GM19452 (cell line): Measurements from ENCODE around the gene CC2D1A.
"Not testable (repeated sequence)": the region's sequence is repeated elsewhere in the genome, so short reads cannot be mapped to it uniquely, and the experiment has no call there.

Source experiments
- ATAC-seq: cut with Tn5 transposase; IDR thresholded peaks from one replicate; pipeline ENCODE4 v1.9.1; 2021; ENCODE audit not compliant: unreplicated experiment

CC2D1A gene

GRCh38 chr19:13960863-13961784, 55.1 kb downstream of the CC2D1A start:
- ATAC-seq: no peak

- ATAC-seq: no peak
These were observed 56.1 kb downstream of the CC2D1A start for GRCh38 chr19:13961826-13962698.

- ATAC-seq: no peak
These were observed 57.0 kb downstream of the CC2D1A start for GRCh38 chr19:13962699-13963602.

DNA sequence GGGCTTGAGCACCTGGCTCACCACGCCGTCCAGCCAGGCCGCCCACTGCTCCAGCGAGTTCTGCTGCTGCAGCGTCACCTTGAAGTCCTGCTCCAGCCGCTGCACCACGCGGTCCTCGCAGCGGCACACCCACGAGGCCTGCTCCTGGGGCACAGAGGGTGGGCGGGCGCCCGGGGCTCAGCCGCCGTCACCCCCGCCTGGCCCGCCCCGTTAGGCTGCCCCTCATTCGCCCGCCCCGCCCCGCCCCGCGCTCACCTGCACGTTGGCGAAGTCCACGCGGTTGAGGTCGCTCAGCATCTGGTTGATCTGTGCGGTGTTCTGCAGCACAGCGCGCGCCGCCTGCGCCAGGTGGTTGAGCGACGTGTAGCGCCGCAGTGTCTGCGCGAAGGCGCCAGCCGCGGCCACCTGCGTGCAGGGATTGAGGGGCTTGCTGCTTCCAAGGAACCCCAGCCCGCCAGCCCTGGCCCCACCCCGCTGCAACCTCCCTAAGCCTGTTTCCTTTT, 57.7 kb downstream of the CC2D1A start:
- no peak for ATAC-seq

DNA sequence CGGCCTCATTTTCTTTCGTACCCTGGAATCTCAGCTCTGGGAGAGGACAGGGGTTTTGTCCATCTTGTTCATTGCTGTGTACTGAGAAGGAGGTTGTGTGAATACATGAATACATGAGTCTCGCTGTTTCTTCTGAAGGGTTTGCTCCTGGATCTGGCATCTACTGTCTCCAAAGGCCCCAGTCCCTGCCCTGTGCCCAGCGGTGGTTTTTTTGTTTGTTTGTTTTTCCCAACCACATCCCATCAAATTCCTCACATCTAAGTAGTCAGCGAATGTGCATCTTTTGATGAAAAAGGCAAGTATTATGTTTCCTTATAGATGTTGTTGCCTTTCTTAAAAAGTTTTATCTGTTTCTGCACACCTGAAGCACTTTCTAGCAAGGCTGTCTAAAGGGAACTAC, 58.8 kb downstream of the CC2D1A start:
- no peak for ATAC-seq

GRCh38 chr19:13965377-13965896, 59.4 kb downstream of the CC2D1A start:
- no peak for ATAC-seq

GRCh38 chr19:13965926-13966683, 60.1 kb downstream of the CC2D1A start:
- ATAC-seq: no peak

DNA sequence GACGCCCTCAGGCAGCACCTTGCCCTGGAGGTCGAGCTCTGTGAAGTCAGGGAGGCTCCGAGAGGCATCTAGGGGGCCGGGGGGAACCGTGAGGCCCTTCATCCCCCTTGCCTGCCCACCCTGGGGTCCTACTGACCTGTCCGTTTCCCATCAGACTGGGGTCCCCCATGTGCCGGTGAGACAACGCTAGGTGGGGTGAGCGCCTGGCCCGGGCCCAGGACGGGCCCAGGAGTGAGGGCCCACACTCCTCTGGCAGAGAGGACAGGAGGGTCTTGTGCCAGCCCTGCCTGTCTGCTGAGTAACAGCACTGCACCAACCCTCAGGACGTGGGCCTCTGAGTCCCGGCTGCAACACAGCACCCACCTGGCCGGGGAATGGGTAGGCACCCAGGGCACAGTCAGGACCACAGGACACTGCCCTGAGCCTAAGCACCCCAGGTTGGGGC, 60.7 kb downstream of the CC2D1A start:
- ATAC-seq: no peak

- ATAC-seq: not testable (repeated sequence)
These were observed 61.2 kb downstream of the CC2D1A start for GRCh38 chr19:13967206-13967605.

DNA sequence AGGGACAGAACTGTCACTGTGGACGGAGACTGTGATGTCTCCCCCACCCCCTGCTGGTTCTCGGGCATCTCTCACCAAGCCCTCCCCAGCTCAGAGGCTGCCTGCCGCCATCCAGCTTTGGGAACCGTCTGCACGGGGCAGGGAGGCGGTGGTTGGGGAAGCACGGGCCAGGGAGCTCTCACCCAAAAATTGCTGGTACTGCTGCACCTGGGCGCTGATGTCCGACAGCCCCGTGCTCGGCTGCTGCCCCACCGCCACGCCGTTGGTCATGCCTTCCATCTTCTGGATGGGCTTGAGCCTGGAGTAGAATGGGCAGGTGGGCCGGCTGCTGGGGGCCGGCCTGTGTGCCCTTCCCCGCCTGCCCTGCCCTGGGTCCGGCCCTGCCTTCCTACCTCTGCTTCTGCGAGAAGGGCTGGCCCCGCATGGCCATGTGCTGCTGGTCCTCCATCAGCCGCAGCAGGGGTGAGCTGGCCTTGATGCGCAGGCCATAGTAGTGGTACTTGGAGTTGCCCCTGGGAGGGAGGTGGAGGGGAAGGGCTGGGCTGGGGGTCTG, 62.5 kb downstream of the CC2D1A start:
- no peak for ATAC-seq

- no peak for ATAC-seq
These were observed 63.0 kb downstream of the CC2D1A start for GRCh38 chr19:13968999-13969398.

- no peak for ATAC-seq
These were observed 63.9 kb downstream of the CC2D1A start for GRCh38 chr19:13969897-13970296.

- not testable (repeated sequence) for ATAC-seq
These were observed 65.9 kb downstream of the CC2D1A start for GRCh38 chr19:13971868-13972267.

DNA sequence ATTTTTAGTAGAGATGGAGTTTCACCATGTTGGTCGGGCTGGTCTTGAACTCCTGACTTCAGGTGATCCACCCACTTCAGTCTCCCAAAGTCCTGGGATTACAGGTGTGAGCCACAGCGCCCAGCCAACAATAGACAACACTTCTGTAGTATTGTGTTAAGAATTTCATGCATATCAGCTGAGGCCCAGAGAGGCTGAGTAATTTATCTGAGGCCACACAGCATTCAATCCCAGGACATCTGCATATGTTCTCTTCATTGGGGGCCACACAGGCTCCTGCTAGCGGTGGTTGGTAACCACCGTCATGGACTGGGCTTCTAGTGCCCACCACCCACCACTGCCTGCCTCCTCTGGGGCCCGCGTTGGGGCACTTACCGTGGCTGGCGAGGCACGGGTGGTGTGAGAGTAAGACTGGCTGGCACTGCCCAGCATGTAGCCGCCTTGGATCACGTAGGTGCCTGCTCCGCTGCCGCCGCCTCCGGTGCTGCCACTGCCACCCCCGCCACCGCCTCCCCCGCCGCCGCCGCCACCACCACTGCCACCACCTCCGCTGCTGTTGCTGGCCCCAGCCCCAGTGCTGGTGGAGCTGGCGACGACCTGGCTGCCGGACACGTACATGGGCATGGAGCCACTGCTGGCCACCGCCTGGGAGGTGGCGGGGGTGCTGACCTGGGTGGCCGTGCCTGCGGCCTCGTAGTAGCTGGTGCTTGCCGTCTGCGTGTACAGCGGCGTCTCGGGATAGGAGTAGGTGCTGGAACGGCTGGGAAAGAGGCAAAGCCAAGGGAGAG, 66.6 kb downstream of the CC2D1A start:
- no peak for ATAC-seq

GRCh38 chr19:13973479-13973878, 67.5 kb downstream of the CC2D1A start:
- ATAC-seq: not testable (repeated sequence)

DNA sequence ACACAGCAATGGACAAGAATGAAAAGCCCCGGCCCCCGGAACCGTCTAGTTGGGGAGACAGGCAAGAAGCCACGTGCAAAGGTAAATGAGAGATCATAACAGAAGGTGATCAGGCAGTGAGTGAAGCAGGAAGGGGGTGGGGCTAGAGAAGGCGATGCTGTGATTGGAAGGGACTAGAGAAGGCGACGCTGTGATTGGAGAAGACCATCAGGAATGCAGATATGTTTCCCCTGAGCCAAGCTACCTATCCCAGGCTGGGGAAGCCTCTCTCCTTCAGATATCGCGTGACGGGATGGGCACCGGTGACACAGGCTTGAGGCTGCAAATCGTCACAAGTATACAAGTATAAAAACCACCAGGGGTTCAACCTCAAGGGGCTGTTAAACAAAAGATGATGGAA, 68.1 kb downstream of the CC2D1A start:
- ATAC-seq: no peak

DNA sequence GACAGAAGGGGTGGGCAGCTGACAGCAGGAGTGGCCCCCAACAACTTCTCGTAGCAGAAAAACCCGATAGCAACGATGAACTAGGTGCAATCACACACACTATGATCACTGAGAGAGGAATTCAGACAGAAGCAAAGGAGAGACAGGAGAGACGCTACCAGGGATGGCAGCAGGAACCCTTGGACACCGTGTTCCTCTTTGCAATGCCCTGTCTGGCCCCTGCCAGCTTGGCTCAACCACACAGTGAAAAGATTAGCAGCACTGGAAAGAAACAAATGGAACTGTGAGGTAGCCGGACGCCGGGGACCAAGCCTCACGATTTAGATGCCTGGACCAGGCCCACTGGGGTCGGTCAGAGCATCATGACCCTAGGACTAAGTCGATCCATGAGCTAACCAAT, 69.9 kb downstream of the CC2D1A start:
- no peak for ATAC-seq

GRCh38 chr19:13976446-13976845, 70.4 kb downstream of the CC2D1A start:
- no peak for ATAC-seq
